Inflammatory macrophage treated with lipopolysaccharide for 4 hours (primary cell): Measurements from ENCODE around the gene SLAMF1.
A peak's percentile ranks its signal among the peaks of the same experiment; 100 is the strongest.
"Not testable (repeated sequence)": the region's sequence is repeated elsewhere in the genome, so short reads cannot be mapped to it uniquely, and the experiment has no call there.

ENCODE experiments used
- DNase-seq: peaks from one replicate; pipeline ENCODE4 v3.0.0-alpha.2; 2020

SLAMF1 gene

DNA sequence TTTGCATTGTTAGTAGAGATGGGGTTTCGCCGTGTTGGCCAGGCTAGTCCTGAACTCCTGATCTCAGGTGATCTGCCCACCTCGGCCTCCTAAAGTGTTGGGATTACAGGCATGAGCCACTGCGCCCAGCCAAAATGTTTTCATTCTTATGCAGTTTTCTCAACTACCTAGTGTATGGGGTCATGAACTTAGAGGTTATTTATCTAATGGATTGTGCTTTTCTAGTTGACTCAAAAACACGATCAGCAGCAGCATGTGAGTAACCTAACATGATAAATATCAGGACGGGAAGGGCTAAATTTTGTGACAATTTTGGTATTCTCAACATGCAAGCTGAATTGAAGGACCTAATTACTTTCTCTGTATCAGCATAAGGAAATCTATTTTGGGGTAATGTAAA lies 58.4 kb downstream of the SLAMF1 start:
- DNase-seq = no peak

DNA sequence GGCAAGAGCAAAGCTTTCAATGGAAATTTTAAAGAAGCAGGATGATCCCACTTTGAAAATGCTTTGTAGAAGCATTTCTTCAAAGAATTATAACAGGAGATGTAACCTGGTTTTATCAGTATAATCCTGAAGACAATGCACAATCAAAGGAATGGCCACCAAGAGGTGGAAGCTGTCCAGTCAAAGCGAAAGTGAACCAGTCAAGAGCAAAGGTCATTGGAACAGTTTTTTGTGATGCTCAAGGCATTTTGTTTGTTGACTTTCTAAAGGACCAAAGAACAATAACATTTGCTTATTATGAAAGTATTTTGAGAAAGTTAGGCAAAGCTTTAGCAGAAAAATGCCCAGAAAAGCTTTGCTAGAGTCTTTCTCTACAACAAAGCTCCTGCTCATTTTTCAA lies 62.1 kb downstream of the SLAMF1 start:
- no peak for DNase-seq

DNA sequence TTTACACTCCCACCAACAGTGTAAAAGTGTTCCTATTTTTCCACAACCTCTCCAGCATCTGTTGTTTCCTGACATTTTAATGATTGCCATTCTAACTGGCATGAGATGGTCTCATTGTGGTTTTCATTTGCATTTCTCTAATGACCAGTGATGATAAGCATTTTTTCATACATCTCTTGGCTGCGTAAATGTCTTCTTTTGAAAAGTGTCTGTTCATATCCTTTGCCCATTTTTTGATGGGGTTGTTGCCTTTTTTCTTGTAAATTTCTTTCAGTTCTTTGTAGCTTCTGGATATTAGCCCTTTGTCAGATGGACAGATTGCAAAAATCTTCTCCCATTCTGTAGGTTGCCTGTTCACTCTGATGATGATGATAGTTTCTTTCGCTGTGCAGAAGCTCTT lies 63.9 kb downstream of the SLAMF1 start:
- not testable (repeated sequence) for DNase-seq

DNA sequence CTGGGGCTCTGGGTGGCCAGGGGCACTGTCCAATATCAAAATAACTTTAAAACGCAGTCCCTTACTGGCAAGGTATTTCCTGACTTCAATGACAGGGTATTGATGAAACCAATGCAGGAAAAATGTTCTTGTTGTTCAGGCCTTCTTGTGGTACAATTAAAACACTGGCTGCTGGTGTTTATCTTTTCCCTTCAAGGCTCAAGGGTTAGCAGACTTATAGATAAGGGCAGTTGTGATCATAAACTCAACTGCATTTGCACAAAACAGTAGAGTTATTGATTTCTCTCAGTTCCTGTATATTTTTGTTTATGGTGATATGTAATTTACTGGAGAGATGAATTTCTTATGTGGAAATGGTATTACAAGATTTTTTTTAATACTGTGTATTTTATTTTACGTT lies 64.9 kb downstream of the SLAMF1 start:
- no peak for DNase-seq

DNA sequence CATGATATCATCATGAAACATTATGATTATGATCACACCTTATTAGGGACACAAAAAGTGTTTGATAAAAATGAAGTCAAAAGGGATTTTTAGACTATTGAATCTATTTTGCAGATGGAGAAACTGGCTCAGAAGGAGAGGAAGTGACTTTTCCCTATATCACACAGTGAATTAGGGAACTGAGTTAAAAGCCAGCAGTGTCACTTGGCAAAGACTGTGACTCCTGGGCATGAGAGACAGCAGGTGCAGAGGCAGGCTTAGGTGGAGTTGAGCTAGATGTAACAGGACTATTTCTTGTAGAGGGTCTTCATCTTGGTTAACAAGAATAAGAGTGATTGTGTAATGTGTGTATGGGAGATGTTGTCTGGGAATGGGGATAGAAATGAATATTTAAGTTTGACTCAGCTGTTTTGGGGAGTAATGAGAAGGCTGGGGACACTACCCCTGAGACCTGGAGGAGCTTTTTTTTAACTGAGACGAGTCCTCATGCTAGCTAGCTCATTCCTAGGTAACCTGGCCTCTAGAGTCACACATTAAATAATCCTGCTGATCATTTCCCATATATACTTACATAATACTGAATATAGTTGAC lies 66.5 kb downstream of the SLAMF1 start:
- peak; percentile 80 for DNase-seq

DNA sequence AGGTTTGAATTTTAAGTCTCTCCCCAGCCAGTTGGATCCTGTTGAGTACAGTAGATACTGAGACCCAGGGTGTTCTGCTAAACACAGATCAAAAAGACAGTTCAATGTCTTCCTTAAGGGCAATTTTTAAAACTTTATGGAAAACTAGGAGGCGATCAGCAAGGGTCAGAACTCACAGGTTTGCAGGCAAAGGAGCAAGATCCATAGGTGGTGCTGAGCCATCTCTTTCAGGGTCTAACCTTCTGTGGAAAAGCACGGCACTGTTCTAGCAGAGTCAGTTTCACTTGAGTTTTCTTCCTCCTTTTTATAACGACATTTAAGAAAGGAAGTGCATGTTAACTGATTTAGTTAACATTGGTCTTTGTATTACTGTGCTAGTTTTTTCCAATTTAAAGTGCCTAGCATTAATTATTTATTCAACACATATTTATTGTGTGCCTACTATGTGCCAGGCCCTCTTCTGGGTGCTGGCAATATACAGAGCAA lies 67.6 kb downstream of the SLAMF1 start, which contains the start of gene CD84:
Gene CD84, minus strand, starts transcription at position 281 of the 486 bp plus-strand sequence. Its CDS starts 59 bp downstream, at position 222.
- peak; percentile 73 for DNase-seq

DNA sequence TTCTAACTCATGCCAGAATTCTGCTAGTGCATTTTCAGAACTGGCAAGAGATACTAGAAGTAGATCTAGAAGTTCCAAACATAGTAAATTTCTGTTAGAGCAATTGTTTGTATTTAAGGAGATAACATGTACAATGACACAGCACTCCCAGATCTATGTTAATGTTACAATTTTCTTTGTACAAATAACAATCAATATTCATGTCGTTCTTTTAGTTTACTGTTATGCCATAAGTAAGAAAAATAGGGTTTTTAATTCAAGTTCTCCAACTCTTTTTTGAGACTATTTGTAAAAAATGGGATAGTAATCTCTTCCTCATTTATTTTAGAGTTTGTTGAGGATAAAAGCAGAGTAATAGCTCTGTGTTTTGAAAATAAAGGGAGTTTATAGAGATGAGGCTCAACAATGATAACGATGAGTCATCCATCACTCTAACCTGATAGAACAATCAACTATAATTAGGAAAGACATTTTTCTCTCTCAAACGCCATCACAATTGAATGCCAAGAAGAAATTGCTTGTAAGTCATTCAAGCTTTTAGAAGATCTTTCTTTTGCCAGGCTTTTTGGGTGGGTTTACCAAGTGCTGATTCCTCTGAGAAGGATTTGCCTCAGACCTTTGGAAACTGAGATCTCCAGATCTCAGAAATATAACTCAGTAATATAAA lies 68.2 kb downstream of the SLAMF1 start:
- no peak for DNase-seq

DNA sequence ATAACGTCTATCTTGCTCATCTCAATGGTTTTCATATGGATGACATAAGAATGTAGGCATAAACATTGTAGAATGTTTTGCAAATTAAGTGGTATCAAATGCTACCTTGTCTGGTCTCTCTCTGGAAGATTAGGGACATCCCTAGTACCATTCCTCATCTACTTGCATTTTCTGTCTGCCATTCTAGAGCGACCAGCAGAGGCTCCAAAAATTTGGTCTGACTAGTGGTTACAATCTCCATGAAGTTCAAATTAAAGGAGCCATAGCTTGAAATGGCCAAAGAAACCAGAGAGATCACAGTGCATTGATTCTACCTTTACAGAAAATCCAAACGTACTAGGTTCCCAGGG lies 68.7 kb downstream of the SLAMF1 start:
- DNase-seq = peak; percentile 51

DNA sequence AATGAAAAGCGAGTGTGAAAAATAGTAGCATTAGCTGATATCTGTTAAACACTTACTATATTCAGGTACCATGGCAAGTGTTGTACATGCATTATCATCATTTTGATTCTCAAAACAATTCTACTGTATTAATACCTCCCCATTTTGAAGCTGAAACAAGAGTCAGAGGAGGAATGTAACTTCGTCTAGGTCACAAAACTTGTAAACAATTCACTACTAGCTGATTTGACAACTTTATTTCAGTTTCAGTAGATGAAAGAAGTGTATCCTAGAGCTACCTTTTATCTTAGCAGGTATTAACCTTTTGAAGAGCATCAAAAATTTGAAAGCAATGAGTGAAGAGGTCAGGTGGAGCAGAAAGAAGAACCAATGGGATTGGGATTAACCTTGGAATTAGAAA lies 69.2 kb downstream of the SLAMF1 start:
- DNase-seq = no peak

DNA sequence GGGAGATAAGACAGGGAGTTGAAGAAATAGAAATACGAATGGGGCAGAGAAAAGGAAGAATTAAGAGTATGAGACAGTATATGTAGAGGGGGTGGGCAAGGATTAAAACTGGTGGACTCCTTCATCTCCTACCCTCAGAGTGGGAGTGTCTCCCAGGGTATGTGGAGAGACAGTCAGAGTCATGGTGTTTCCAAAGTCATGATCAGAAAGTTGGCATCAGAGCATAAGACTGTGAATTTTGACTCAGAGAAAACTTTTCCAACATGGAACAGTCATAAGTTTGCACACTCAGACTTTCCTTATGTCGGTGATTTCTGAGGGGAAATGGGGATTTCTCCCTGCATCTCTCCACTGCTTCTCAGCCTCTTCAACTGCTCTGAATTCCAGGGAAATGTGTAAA lies 70.0 kb downstream of the SLAMF1 start:
- DNase-seq = peak; percentile 73

DNA sequence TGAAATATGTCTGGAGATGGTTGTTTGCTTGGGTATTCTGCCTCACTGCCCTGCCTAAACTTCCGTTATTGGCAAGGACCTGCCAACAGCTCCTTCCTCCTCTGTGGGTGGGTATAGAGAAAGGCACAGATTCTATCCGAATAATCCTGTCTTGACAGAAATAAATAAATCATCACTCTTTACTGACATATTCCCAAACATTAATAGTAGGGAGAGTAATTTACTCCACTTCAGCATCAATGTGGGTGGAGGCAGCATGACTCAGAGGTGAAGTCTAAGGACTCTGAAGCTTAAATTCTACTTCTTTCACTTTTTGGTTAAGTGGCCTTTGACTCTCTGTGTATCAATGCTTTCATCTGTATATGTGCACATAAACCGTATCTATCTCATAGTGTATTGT lies 70.5 kb downstream of the SLAMF1 start:
- DNase-seq = peak; percentile 81

DNA sequence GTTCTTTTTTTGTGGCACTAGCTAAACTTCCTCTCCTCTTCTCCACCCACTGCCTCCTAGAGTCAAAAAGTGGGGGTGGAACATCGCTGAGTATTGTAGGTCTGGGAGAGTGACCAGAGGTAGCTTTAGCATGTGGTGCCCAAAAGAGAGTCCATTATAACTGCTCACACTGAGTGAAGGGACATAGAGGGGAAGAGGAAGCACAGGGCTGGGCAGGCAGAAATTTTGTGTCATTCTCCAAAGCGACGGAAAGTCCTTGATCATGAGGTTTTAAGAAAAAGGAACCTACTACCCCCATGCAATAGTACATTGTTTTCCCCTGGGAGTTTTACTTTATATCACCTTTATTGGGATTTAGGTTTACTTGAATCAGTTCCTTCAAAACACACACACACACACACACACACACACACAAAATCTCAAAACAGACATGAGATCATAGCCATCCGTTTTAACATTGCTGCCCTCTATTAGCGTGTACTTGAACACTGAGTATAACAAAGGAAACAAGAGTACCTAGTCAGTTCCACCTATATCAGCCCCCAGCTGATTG lies 71.7 kb downstream of the SLAMF1 start:
- peak; percentile 91 for DNase-seq

DNA sequence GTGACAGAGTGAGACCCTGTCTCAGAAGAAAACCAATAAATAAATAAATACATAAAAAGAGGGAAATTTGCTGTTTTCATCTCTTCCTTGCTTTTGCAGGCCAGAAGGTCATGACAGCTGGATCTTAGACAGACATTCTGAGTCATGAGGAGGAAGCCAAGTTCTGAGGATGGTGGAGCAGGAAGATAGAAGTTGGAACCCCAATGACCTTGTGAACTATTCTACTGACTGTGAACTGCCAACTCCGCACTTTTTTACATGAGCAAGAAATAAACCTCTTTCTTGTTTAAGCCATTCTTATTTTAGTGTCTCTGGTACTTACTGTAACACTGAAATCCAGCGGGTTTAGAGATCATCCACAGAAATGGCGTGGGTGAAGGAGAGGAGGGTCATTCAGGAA lies 76.0 kb downstream of the SLAMF1 start:
- peak; percentile 75 for DNase-seq

DNA sequence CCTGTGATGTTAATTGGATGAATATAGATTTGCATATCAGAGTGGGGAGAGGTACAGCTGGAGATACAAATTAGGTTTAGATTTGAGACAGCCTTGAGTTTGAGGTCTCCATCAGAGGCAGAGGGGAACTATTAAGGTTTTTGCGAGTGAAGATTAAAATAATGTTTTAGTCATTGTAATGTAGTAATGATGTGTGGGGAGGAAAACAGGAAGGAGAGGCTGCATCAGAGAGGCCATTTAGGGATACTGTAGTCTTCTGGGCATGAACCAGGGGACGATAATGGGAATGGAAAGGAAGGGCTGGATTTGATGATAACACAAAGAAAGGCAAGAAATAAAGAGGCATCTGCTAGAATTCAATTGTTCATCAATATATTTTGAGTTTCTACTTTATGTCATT lies 77.0 kb downstream of the SLAMF1 start:
- DNase-seq = peak; percentile 69

DNA sequence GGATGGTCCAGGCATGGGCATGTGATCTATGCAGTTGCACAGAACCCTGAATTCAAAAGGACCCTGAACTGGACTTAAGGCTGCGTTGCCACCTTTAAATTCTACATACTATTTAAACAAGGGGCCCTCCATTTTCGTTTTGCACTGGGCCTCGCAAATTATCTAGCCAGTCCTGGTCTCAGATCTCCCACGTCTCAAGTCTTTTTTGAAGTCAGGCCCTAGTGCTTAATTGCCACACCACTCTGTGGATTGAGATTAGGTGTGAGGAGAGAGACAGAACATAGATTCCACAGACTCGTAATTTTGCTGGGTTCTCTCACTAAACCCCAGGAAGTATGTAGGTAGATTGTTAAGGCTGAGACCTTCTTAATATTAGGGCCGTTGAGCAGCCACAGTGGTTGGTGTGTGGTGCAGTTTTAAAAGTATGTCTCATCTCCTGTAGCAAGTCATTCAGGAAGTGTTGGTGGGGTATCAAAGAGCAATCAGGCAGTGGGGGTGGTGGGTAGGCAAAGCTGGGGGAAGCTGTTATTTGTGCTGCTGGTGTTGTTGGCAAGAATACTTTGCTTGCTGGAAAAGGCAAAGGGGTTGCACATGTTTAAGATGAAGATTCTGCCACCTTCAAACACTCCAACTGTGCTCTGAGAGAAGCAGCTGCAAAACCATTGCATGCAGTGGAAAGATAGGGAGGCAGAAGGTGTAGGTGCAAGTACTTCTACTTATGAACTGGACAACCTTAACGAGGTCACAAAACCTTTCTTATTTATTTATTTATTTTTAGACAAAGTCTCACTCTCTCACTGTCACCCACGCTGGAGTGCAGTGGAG lies 78.8 kb downstream of the SLAMF1 start:
- peak; percentile 55 for DNase-seq

DNA sequence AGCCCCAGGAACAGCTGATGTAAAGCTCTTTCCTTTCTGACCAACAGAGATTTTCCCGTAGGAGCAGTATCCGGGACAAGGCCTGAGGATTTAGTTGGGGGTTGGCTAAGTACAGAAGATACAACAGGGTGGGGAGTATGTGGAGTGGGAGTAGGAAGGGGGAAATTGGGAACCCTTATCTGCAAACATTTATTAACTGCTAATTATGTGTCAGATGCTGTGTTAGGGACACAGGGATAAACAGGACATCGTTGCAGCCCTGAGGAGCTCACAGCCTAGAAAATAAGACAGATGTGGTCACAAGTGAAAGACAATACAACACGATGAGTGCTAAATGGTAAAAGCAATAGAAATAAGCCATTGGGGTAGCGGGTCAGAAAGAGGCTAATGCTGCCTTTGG lies 79.5 kb downstream of the SLAMF1 start:
- no peak for DNase-seq

DNA sequence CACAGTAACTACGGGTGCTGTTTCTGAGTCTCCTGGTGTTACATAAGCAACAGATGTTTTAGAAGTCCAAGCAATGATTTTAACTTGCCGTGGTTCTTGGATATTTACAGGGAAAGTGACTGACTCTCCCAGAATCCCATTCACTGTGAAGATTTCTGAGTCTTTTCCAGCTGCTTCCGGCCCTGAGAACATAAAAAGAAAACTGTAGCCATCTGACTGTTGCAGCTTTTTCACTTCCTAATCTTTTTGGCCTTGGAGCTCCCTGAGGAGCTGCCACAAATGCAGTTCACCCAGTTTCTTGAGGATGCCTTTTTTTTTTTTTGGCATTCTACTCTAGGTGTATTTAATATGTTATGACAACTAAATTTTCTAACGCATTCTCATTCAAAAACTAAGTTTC lies 81.3 kb downstream of the SLAMF1 start:
- peak; percentile 30 for DNase-seq

DNA sequence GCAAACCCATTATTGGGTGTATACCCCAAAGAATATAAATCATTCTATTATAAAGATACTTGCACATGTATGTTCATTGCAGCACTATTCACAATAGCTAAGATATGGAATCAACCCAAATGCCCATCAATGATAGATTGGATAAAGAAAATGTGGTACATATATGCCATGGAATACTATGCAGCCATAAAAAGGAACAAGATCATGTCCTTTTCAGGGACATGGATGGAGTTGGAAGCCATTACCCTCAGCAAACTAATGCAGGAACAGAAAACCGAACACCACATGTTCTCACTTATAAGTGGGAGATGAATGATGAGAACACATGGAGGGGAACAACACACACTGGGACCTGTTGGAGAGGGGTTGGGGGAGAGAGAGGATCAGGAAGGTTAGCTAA lies 83.6 kb downstream of the SLAMF1 start:
- DNase-seq = not testable (repeated sequence)

DNA sequence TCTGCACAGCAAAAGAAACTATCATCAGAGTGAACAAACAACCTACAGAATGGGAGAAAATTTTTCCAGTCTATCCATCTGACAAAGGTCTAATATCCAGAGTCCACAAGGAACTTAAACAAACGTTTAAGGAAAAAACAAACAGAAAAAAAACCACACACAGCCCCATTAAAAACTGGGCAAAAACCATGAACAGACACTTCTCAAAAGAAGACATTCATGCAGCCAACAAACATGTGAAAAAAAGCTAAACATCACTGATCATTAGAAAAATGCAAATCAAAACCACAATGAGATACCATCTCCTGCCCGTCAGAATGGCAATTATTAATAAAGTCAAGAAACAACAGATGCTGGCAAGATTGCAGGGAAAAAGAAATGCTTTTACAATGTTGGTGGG lies 84.1 kb downstream of the SLAMF1 start:
- DNase-seq = not testable (repeated sequence)

DNA sequence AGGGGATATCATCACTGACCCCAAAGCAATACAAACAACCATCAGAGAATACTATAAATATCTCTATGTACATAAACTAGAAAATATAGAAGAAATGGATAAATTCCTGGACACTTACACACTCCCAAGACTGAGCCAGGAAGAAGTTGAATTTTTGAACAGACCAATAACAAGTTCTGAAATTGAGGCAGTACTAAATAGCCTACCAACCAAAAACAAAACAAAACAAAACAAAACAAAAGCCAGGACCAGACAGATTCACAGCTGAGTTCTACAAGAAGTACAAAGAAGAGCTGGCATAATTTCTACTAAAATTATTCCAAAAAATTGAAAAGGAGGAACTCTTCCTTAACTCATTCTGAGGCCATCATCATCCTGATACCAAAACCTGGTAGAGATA lies 86.0 kb downstream of the SLAMF1 start:
- DNase-seq = no peak

DNA sequence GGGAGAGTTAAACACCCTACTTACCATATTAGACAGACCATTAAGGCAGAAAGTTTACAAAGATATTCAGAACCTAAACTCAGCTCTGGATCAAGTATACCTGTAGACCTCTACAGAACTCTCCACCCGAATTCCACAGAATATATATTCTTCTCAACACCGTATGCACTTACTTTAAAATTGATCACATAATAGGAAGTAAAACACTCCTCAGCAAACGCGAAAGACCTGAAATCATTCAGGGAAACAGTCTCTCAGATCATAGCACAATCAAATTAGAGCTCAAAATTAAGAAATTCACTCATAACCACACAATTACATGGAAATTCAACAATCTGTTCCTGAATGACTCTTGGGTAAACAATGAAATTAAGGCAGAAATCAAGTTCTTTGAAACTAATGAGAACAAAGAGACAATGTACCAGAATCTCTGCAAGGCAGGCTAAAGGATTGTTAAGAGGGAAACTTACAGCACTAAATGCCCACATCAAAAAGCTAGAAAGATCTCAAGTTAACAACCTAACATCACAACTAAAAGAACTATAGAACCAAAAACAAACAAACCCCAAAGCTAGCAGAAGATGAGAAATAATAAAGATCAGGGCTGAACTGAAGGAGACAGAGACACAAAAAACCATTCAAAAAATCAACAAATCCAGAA lies 86.7 kb downstream of the SLAMF1 start:
- no peak for DNase-seq

DNA sequence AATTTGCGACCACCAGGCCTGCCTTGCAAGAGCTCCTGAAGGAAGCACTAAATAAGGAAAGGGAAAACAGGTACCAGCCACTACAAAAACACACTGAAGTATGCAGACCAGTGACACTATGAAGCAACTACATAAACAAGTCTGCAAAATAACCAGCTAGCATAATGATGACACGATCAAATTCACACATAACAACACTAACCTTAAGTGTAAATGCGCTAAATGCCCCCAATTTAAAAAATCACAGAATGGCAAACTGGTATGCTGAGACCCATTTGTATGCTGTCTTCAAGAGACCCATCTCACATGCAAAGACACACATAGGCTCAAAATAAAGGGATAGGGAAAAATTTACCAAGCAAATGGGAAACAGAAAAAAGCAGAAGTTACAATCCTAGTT lies 87.4 kb downstream of the SLAMF1 start:
- not testable (repeated sequence) for DNase-seq
